HCT116 (cell line): ENCODE results near the gene JDP2. TPM values are rescaled to one million over a fixed set of nuclear protein-coding genes. Genes with fewer than 3 reads are reported as not detected.

Experiments
- ATAC-seq: fragments of 200-7000 bp; cut with Tn5 transposase; 2 replicates; pipeline ENCODE4 v1.9.1; 2020; ENCODE audit warnings: mild to moderate bottlenecking, moderate library complexity
- BruUV-seq: library from RNA; stranded (reverse); fragments of 400-500 nt; replicated peaks from 2 replicates; lab custom pipeline; 2021; lab: Mats Ljungman, UMichigan
- CTCF ChIA-PET: fragments of 300-600 bp; sonication (Branson Sonifier 250); formaldehyde crosslinking; loops from one replicate; lab custom pipeline; 2021; ENCODE audit warnings: antibody characterized with exemption; lab: Charles Lee
- POLR2A ChIA-PET: fragments of 300-600, 350-600 bp; sonication (Branson Sonifier 250); formaldehyde crosslinking; loops from one replicate; lab custom pipeline; 2021; ENCODE audit warnings: antibody characterized with exemption; lab: Charles Lee
- RAD21 ChIA-PET, 2 experiments: fragments of 300-600 bp; sonication (Branson Sonifier 250); formaldehyde crosslinking; loops; one replicate each; lab custom pipeline; 2023; ENCODE audit warnings: low total read pairs in 2 of 2; ENCODE audit not compliant: uncharacterized antibody in 2 of 2, unreplicated experiment in 2 of 2, low non-redundant PET in 1 of 2; lab: Charles Lee
- DNase-seq: peaks from one replicate; pipeline ENCODE4 v3.0.0-alpha.2; 2010; ENCODE audit warnings: low read depth, low spot score
- H2AFZ ChIP-seq: fragments of 200-600 bp; shearing (Covaris generic), sonication (generic); 2 replicates; pipeline ENCODE4 v1.6.1; 2017; ENCODE audit warnings: low read depth, mixed run types, mixed read lengths, antibody characterized with exemption, low read length; ENCODE audit not compliant: poor library complexity, severe bottlenecking
- H3K27ac ChIP-seq: 2 replicates; pipeline ENCODE4 v1.5.1; 2012; ENCODE audit warnings: low read depth, low read length
- H3K27me3 ChIP-seq: fragments of 200-600 bp; sonication (generic); 2 replicates; pipeline ENCODE4 v1.6.1; 2016; ENCODE audit warnings: mixed run types, low read length, mixed read lengths; ENCODE audit not compliant: insufficient read depth
- H3K36me3 ChIP-seq, 2 experiments: fragments of 200-500 bp in 1 of 2; fragments of 200-600 bp in 1 of 2; sonication (Bioruptor generic) in 1 of 2; sonication (generic) in 1 of 2; 2 replicates each; pipeline versions ENCODE4 v1.5.1 to v1.6.1; 2014 to 2016; ENCODE audit warnings: low read length in 2 of 2, inconsistent platforms in 1 of 2, mixed read lengths in 1 of 2, mixed run types in 1 of 2; ENCODE audit not compliant: insufficient read depth in 2 of 2, control insufficient read depth in 1 of 2
- H3K4me1 ChIP-seq, 2 experiments: fragments of 200-600 bp in 1 of 2; sonication (generic) in 1 of 2; 2 replicates each; pipeline versions ENCODE4 v1.5.1 to v1.6.1; 2012 to 2017; ENCODE audit warnings: low read length in 2 of 2, inconsistent platforms in 1 of 2, mild to moderate bottlenecking in 1 of 2, mixed read lengths in 1 of 2, mixed run types in 1 of 2, moderate library complexity in 1 of 2; ENCODE audit not compliant: insufficient read depth in 2 of 2, control insufficient read depth in 1 of 2
- H3K4me2 ChIP-seq: fragments of 200-600 bp; sonication (generic); 2 replicates; pipeline ENCODE4 v1.6.1; 2017; ENCODE audit warnings: mixed run types, low read length, mixed read lengths
- H3K4me3 ChIP-seq, 2 experiments: fragments of 200-600 bp in 1 of 2; sonication (generic) in 1 of 2; replicated peaks in 1 of 2; 2 replicates each; pipeline ENCODE4 v1.5.1; 2011 to 2016; ENCODE audit warnings: low read length in 2 of 2, control low read depth in 1 of 2, low read depth in 1 of 2, mild to moderate bottlenecking in 1 of 2, mixed read lengths in 1 of 2, mixed run types in 1 of 2
- H3K79me2 ChIP-seq: fragments of 200-600 bp; sonication (generic); 2 replicates; pipeline ENCODE4 v1.6.1; 2017; ENCODE audit warnings: mild to moderate bottlenecking, mixed run types, low read length, moderate library complexity, mixed read lengths; ENCODE audit not compliant: insufficient read depth
- H3K9ac ChIP-seq: fragments of 200-600 bp; sonication (generic); 2 replicates; pipeline ENCODE4 v1.6.1; 2016; ENCODE audit warnings: low read length, mixed read lengths
- H3K9me2 ChIP-seq: fragments of 200-600 bp; sonication (generic), shearing (Covaris generic); 2 replicates; pipeline ENCODE4 v1.6.1; 2017; ENCODE audit warnings: mixed run types, mild to moderate bottlenecking, moderate library complexity; ENCODE audit not compliant: insufficient read depth
- H3K9me3 ChIP-seq, 2 experiments: fragments of 200-500 bp in 1 of 2; fragments of 200-600 bp in 1 of 2; sonication (Bioruptor generic) in 1 of 2; sonication (generic) in 1 of 2; 2 replicates each; pipeline ENCODE4 v1.6.1; 2014 to 2017; ENCODE audit warnings: low read length in 2 of 2, mixed read lengths in 2 of 2, inconsistent platforms in 1 of 2, low read depth in 1 of 2, mild to moderate bottlenecking in 1 of 2, mixed run types in 1 of 2, moderate library complexity in 1 of 2; ENCODE audit not compliant: control insufficient read depth in 1 of 2, insufficient read depth in 1 of 2
- H4K20me1 ChIP-seq: fragments of 200-600 bp; sonication (generic), shearing (Covaris generic); 2 replicates; pipeline ENCODE4 v1.6.1; 2017; ENCODE audit warnings: mixed run types, mild to moderate bottlenecking, moderate library complexity; ENCODE audit not compliant: insufficient read depth
- CEBPB ChIP-seq: IDR thresholded peaks from 2 replicates; pipeline ENCODE4 v1.6.1; 2012; ENCODE audit warnings: low read depth
- CTCF ChIP-seq, 3 experiments: fragments of 200-600 bp in 1 of 3; sonication (generic) in 1 of 3; IDR thresholded peaks in 2 of 3; conservative IDR thresholded peaks in 1 of 3; 2 replicates each; pipeline ENCODE4 v1.5.1; 2012 to 2017; ENCODE audit warnings: low read depth in 2 of 3, low read length in 2 of 3, antibody characterized with exemption in 1 of 3, borderline replicate concordance in 1 of 3, control low read depth in 1 of 3, mild to moderate bottlenecking in 1 of 3, mixed read lengths in 1 of 3, mixed run types in 1 of 3, moderate library complexity in 1 of 3; ENCODE audit not compliant: insufficient read depth in 1 of 3
- EZH2 ChIP-seq: fragments of 200-600 bp; sonication (generic); IDR thresholded peaks from 2 replicates; pipeline ENCODE4 v1.6.1; 2017; ENCODE audit warnings: antibody characterized with exemption, mixed run types
- FOSL1 ChIP-seq: IDR thresholded peaks from 2 replicates; pipeline ENCODE4 v1.6.1; 2012; ENCODE audit warnings: low read depth
- POLR2A ChIP-seq: IDR thresholded peaks from 2 replicates; pipeline ENCODE4 v1.7.0; 2011; ENCODE audit warnings: borderline replicate concordance; ENCODE audit not compliant: insufficient read depth, insufficient read length; ENCODE audit errors: extremely low read depth
- POLR2AphosphoS5 ChIP-seq: IDR thresholded peaks from 2 replicates; pipeline ENCODE4 v1.6.1; 2011; ENCODE audit warnings: mild to moderate bottlenecking, low read depth, low read length, moderate library complexity
- SIN3A ChIP-seq: IDR thresholded peaks from 2 replicates; pipeline ENCODE4 v1.6.1; 2012; ENCODE audit warnings: low read depth
- SP1 ChIP-seq: IDR thresholded peaks from 2 replicates; pipeline ENCODE4 v1.6.1; 2012; ENCODE audit warnings: low read depth
- SRF ChIP-seq: IDR thresholded peaks from 2 replicates; pipeline ENCODE4 v1.6.1; 2012; ENCODE audit warnings: low read depth
- TCF7L2 ChIP-seq: IDR thresholded peaks from 2 replicates; pipeline ENCODE4 v1.7.0; 2011; ENCODE audit warnings: borderline replicate concordance, inconsistent platforms; ENCODE audit not compliant: insufficient read depth, insufficient read length; ENCODE audit errors: extremely low read depth
- YY1 ChIP-seq: IDR thresholded peaks from 2 replicates; pipeline ENCODE4 v1.6.1; 2011; ENCODE audit warnings: low read length, low read depth, moderate library complexity, mild to moderate bottlenecking; ENCODE audit not compliant: insufficient replicate concordance; ENCODE audit errors: extremely low read depth
- ZBTB33 ChIP-seq: IDR thresholded peaks from 2 replicates; pipeline ENCODE4 v1.6.1; 2011; ENCODE audit warnings: mild to moderate bottlenecking, low read length, moderate library complexity; ENCODE audit not compliant: insufficient replicate concordance; ENCODE audit errors: extremely low read depth
- ZFX ChIP-seq: fragments of 450-650 bp; IDR thresholded peaks from 2 replicates; pipeline ENCODE4 v1.6.1; 2017
- ZNF274 ChIP-seq: fragments of 200-500 bp; sonication (Bioruptor generic); IDR thresholded peaks from 2 replicates; pipeline ENCODE4 v1.6.1; 2014; ENCODE audit warnings: mild to moderate bottlenecking, low read depth, low read length, inconsistent platforms
- intact Hi-C: fragments of 100-400 bp; cut with micrococcal nuclease; formaldehyde crosslinking; loops from 2 replicates; pipeline ENCODE4 v1.10.0; 2022
- total RNA-seq: library from RNA; stranded (reverse); gene quantifications from one replicate; pipeline ENCODE4 v1.2.1, GENCODE V29; 2021; ENCODE audit not compliant: unreplicated experiment

The JDP2 gene
- total RNA-seq, 1 experiment from 2014 or later, result 25.4 TPM

GRCh38 chr14:75431827-75432226 lies 4.0 kb downstream of the JDP2 start:
- Histone ChIP-seq H3K9me3 (no peaks in the 10 kb centered on the region), H3K4me3 (no peak overlapping the region), H2AFZ (no peak overlapping the region), H3K4me2 (no peak overlapping the region), H4K20me1 (no peaks in the 10 kb centered on the region), H3K27ac (no peak overlapping the region)
- CTCF ChIA-PET, result no interaction called here
- BruUV-seq, result no TSS peak
- no peak for TF ChIP-seq POLR2AphosphoS5
- no peak for TF ChIP-seq ZNF274
- no peak for TF ChIP-seq POLR2A
- TF ChIP-seq EZH2, result no peak
- TF ChIP-seq ZFX, result no peak
- TF ChIP-seq FOSL1, result no peak
- TF ChIP-seq, all 23 proteins: peak for 0
- ATAC-seq, result no peak
- Histone ChIP-seq H3K79me2 (no peaks in the 10 kb centered on the region), H3K36me3 (0 out of 4 replicates have a peak, but pooled peaks cover 0 to 2% of the 10 kb centered on the region in 2 experiments), H3K27me3 (no peaks in the 10 kb centered on the region), H3K9me2 (no peaks in the 10 kb centered on the region), H3K4me1 (peaks cover 15 to 16% of the 10 kb centered on the region in 2 experiments), H3K9ac (no peak overlapping the region)
- ChIA-PET POLR2A (no interaction called here), RAD21 (no interaction called here)
- no peak for DNase-seq
- intact Hi-C loops, result no loop called here

- H3K36me3 ChIP-seq, result 0 out of 4 replicates have a peak, but pooled peaks cover 0 to 2% of the 10 kb centered on the region in 2 experiments
- H3K9ac ChIP-seq, result no peak overlapping the region
- BruUV-seq, result no TSS peak
- H3K27me3 ChIP-seq, result no peaks in the 10 kb centered on the region
- ChIA-PET CTCF (no interaction called here), POLR2A (no interaction called here), RAD21 (no interaction called here)
- H3K4me1 ChIP-seq, result peaks cover 10% of the 10 kb centered on the region in 2 experiments
- DNase-seq (no peak), ATAC-seq (no peak)
- no peak overlapping the region for H3K4me2 ChIP-seq
- H2AFZ ChIP-seq, result no peak overlapping the region
- no peak overlapping the region for H3K4me3 ChIP-seq
- H4K20me1 ChIP-seq, result no peaks in the 10 kb centered on the region
- no peak overlapping the region for H3K27ac ChIP-seq
- no peaks in the 10 kb centered on the region for H3K9me2 ChIP-seq
- intact Hi-C loops, result no loop called here
- no peaks in the 10 kb centered on the region for H3K9me3 ChIP-seq
- H3K79me2 ChIP-seq, result no peaks in the 10 kb centered on the region
- no peak for TF ChIP-seq CTCF (IDR thresholded peaks at IDR 0.05 in 2 of 3, conservative IDR thresholded peaks at IDR 0.05 in 1 of 3; ENCODE audit: borderline replicate concordance in 1 of 3, insufficient read depth in 1 of 3, low read depth in 2 of 3, low read length in 2 of 3)
- no peak for TF ChIP-seq SIN3A
- no peak for TF ChIP-seq POLR2AphosphoS5
- TF ChIP-seq TCF7L2, result no peak
- no peak for TF ChIP-seq ZBTB33
- no peak for TF ChIP-seq SRF
- TF ChIP-seq CEBPB, result no peak
- TF ChIP-seq SP1, result no peak
- no peak for TF ChIP-seq YY1
Observed at GRCh38 chr14:75432411-75432810, 4.6 kb downstream of the JDP2 start.
